ENCODE data around the gene C1orf167.

- TF ChIP-seq RARB (CRISPR knock-in tag; IDR thresholded peaks at IDR 0.05) = no peak
- TF ChIP-seq ZFP3 (CRISPR knock-in tag; IDR thresholded peaks at IDR 0.05) = no peak
- no peak for TF ChIP-seq BACH2 (CRISPR knock-in tag; IDR thresholded peaks at IDR 0.05; ENCODE audit: borderline replicate concordance)
- no peak for TF ChIP-seq ZFP30 (CRISPR knock-in tag; IDR thresholded peaks at IDR 0.05)
- no peak for TF ChIP-seq ISL1 (CRISPR knock-in tag; IDR thresholded peaks at IDR 0.05)
- TF ChIP-seq TOX (CRISPR knock-in tag; IDR thresholded peaks at IDR 0.05; ENCODE audit: borderline replicate concordance) = no peak
- no peak for TF ChIP-seq ESRRG (CRISPR knock-in tag; IDR thresholded peaks at IDR 0.05)
- no peak for TF ChIP-seq ARNTL (CRISPR knock-in tag; IDR thresholded peaks at IDR 0.05; ENCODE audit: borderline replicate concordance, low read depth)
- no peak for TF ChIP-seq PATZ1 (CRISPR knock-in tag; IDR thresholded peaks at IDR 0.05; ENCODE audit: borderline replicate concordance)
- no peak for TF ChIP-seq TSHZ2 (CRISPR knock-in tag; IDR thresholded peaks at IDR 0.05)
- TF ChIP-seq PPARA (CRISPR knock-in tag; IDR thresholded peaks at IDR 0.05; ENCODE audit: borderline replicate concordance) = no peak
- TF ChIP-seq, protein P1, sequence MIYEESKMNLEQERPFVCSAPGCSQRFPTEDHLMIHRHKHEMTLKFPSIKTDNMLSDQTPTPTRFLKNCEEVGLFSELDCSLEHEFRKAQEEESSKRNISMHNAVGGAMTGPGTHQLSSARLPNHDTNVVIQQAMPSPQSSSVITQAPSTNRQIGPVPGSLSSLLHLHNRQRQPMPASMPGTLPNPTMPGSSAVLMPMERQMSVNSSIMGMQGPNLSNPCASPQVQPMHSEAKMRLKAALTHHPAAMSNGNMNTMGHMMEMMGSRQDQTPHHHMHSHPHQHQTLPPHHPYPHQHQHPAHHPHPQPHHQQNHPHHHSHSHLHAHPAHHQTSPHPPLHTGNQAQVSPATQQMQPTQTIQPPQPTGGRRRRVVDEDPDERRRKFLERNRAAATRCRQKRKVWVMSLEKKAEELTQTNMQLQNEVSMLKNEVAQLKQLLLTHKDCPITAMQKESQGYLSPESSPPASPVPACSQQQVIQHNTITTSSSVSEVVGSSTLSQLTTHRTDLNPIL (CRISPR knock-in tag; IDR thresholded peaks at IDR 0.05; ENCODE audit: low read depth) = no peak
Observed at GRCh38 chr1:11744287-11744686, 17.7 kb upstream of the C1orf167 start.

All from SK-N-SH treated with all-trans-retinoic acid at 6 μM for 48 hours (cell line).